Transverse colon (tissue), 4 donors: ENCODE measurements around the gene TTC17. TPM values are rescaled to one million over a fixed set of nuclear protein-coding genes. Genes with fewer than 3 reads are reported as not detected.

Experiments used
- DNase-seq: peaks from one replicate; pipeline ENCODE4 v3.0.0-alpha.2; 2019
- H3K27ac ChIP-seq, 4 donors: fragments of 200-600 bp; sonication (generic); 2 replicates each; pipeline ENCODE4 v1.5.1; 2016 to 2018; ENCODE audit warnings: inconsistent platforms in 4 of 4
- H3K27me3 ChIP-seq: fragments of 200-600 bp; sonication (generic); 2 replicates; pipeline ENCODE4 v1.5.1; 2017; ENCODE audit warnings: inconsistent platforms
- H3K36me3 ChIP-seq, 4 donors: fragments of 200-600 bp; sonication (generic); 2 replicates each; pipeline ENCODE4 v1.5.1; 2017 to 2019; ENCODE audit warnings: inconsistent platforms in 4 of 4
- H3K4me1 ChIP-seq, 4 donors: fragments of 200-600 bp; sonication (generic); 2 replicates each; pipeline ENCODE4 v1.5.1; 2017 to 2020; ENCODE audit warnings: inconsistent platforms in 4 of 4
- H3K4me3 ChIP-seq, 4 donors: fragments of 200-600 bp; sonication (generic); 1 replicate in 1 of 4; 2 replicates in 3 of 4; pipeline versions ENCODE4 v1.5.1 to v1.6.1; 2017 to 2019; ENCODE audit warnings: inconsistent platforms in 4 of 4
- H3K9me3 ChIP-seq, 2 donors: fragments of 200-600 bp; sonication (generic); 2 replicates each; pipeline ENCODE4 v1.5.1; 2017 to 2019; ENCODE audit warnings: inconsistent platforms in 2 of 2
- CTCF ChIP-seq, 5 experiments: fragments of 200-600 bp in 3 of 5; fragments of 450-650 bp in 2 of 5; sonication (generic) in 3 of 5; IDR thresholded peaks; 1 replicate in 2 of 5; 2 replicates in 3 of 5; pipeline ENCODE4 v1.5.1; 2016 to 2017; ENCODE audit warnings: antibody characterized with exemption in 5 of 5, inconsistent platforms in 3 of 5, mild to moderate bottlenecking in 2 of 5, moderate library complexity in 1 of 5
- EP300 ChIP-seq: sonication (generic); formaldehyde crosslinking; IDR thresholded peaks from one replicate; pipeline ENCODE4 v1.6.1; 2017; ENCODE audit warnings: antibody characterized with exemption, low read depth
- POLR2A ChIP-seq: fragments of 450-650 bp; IDR thresholded peaks from one replicate; pipeline ENCODE4 v1.6.1; 2016; ENCODE audit warnings: antibody characterized with exemption, mild to moderate bottlenecking, moderate library complexity
- POLR2AphosphoS5 ChIP-seq, 3 donors: sonication (generic); formaldehyde crosslinking; IDR thresholded peaks; one replicate each; pipeline ENCODE4 v1.6.1; 2016; ENCODE audit warnings: antibody characterized with exemption in 3 of 3
- WGBS, 2 donors: methylation state at CpG; one replicate each; pipeline ENCODE4 v1.1.5; 2018; ENCODE audit warnings: low coverage in 1 of 2; 5-methylcytosine and 5-hydroxymethylcytosine counted together
- in situ Hi-C, 4 donors: fragments of 200-750 bp; cut with MboI; loops; one replicate each; pipeline versions ENCODE4 v1.15.0 to v1.15.1; 2017; ENCODE audit warnings: low sequenced_read_pairs in 3 of 4, low pct_ligation_motif_present in 1 of 4, low pct_unique_long_range_greater_than_20kb in 1 of 4
- intact Hi-C: fragments of 100-400 bp; cut with DNase I; formaldehyde crosslinking; loops from one replicate; pipeline ENCODE4 v1.15.1; 2023; ENCODE audit warnings: low total_unique reads
- total RNA-seq, 4 donors: library from RNA; depleted of rRNA; stranded (reverse); fragments of >200 nt; gene quantifications; one replicate each; pipeline ENCODE4 v1.1.0, GENCODE V29; 2016

TTC17 gene
- total RNA-seq, 4 donors from 2014 or later, result 78.2 to 428 (median 131) TPM

GRCh38 chr11:43377389-43377788 is 18.7 kb downstream of the TTC17 start:
- Histone ChIP-seq H3K27me3 (no peaks in the 10 kb centered on the region), H3K36me3 (peaks cover 0 to 14% (median 0%) of the 10 kb centered on the region in 4 donors), H3K27ac (no peak overlapping the region), H3K9me3 (no peaks in the 10 kb centered on the region), H3K4me1 (peaks cover 0 to 30% (median 4%) of the 10 kb centered on the region in 4 donors), H3K4me3 (no peak overlapping the region)
- DNase-seq, result no peak
- in situ Hi-C loops, result no loop called here
- TF ChIP-seq POLR2A (no peak), EP300 (no peak), POLR2AphosphoS5 (IDR thresholded peaks at IDR 0.05) (no peak), CTCF (IDR thresholded peaks at IDR 0.05) (no peak)
- intact Hi-C loops, result no loop called here

- TF ChIP-seq CTCF (IDR thresholded peaks at IDR 0.05) (no peak), POLR2A (no peak), POLR2AphosphoS5 (IDR thresholded peaks at IDR 0.05) (no peak)
- WGBS, 2 donors, result 87 to 97% methylated on average over 3 of the region's 3 CpGs
- Histone ChIP-seq H3K4me3 (no peak overlapping the region), H3K27me3 (no peaks in the 10 kb centered on the region), H3K36me3 (peaks cover 0 to 14% (median 0%) of the 10 kb centered on the region in 4 donors), H3K27ac (no peak overlapping the region), H3K9me3 (no peaks in the 10 kb centered on the region), H3K4me1 (peaks cover 0 to 30% (median 4%) of the 10 kb centered on the region in 4 donors)
- in situ Hi-C loops (no loop called here), intact Hi-C loops (no loop called here)
- no peak for DNase-seq
Observed at GRCh38 chr11:43378897-43379296, 20.2 kb downstream of the TTC17 start.

- intact Hi-C loops (no loop called here), in situ Hi-C loops (no loop called here)
- Histone ChIP-seq H3K36me3 (peaks cover 0 to 14% (median 0%) of the 10 kb centered on the region in 4 donors), H3K27ac (no peak overlapping the region), H3K4me1 (peaks cover 0 to 22% (median 1%) of the 10 kb centered on the region in 4 donors), H3K9me3 (no peaks in the 10 kb centered on the region), H3K27me3 (no peaks in the 10 kb centered on the region), H3K4me3 (no peak overlapping the region)
- TF ChIP-seq POLR2AphosphoS5 (IDR thresholded peaks at IDR 0.05), result no peak
- 48 to 71% methylated on average over 2 of the region's 2 CpGs for WGBS, 2 donors
- no peak for DNase-seq
Observed at GRCh38 chr11:43381802-43382201, 23.1 kb downstream of the TTC17 start.

GRCh38 chr11:43382614-43383013 is 23.9 kb downstream of the TTC17 start:
- 100% methylated on average over 1 of the region's 1 CpG for WGBS, 2 donors
- TF ChIP-seq POLR2AphosphoS5 (IDR thresholded peaks at IDR 0.05) (no peak), CTCF (IDR thresholded peaks at IDR 0.05) (no peak), POLR2A (no peak)
- peaks cover 0 to 14% (median 0%) of the 10 kb centered on the region in 4 donors for H3K36me3 ChIP-seq

GRCh38 chr11:43384393-43384792 is 25.7 kb downstream of the TTC17 start:
- WGBS, 2 donors, result 100% methylated on average over 5 of the region's 5 CpGs; no CpG with 5 or more reads in 1 of the 2 donors
- no peak overlapping the region for H3K27ac ChIP-seq
- H3K4me3 ChIP-seq, result no peak overlapping the region
- no peaks in the 10 kb centered on the region for H3K9me3 ChIP-seq
- DNase-seq, result no peak
- intact Hi-C loops, result no loop called here
- in situ Hi-C loops, result no loop called here
- TF ChIP-seq EP300 (no peak), POLR2A (no peak), CTCF (IDR thresholded peaks at IDR 0.05) (no peak), POLR2AphosphoS5 (IDR thresholded peaks at IDR 0.05) (no peak)
- H3K27me3 ChIP-seq, result no peaks in the 10 kb centered on the region
- no peaks in the 10 kb centered on the region for H3K4me1 ChIP-seq
- peaks cover 0 to 16% (median under 1%) of the 10 kb centered on the region in 4 donors for H3K36me3 ChIP-seq

More at GRCh38 chr11:43382614-43383013, 23.9 kb downstream of the TTC17 start:
- Histone ChIP-seq H3K4me1 (peaks cover 0 to 15% (median 0%) of the 10 kb centered on the region in 4 donors), H3K27ac (no peak overlapping the region), H3K27me3 (no peaks in the 10 kb centered on the region), H3K9me3 (no peaks in the 10 kb centered on the region), H3K4me3 (no peak overlapping the region)
- no peak for DNase-seq
- in situ Hi-C loops (no loop called here), intact Hi-C loops (no loop called here)
